RWPE2 (cell line): ENCODE measurements around the gene ARHGAP21.

ENCODE experiments used
- ATAC-seq: fragments of 200-7000 bp; cut with Tn5 transposase; 3 replicates; pipeline ENCODE4 v1.9.1; 2021; ENCODE audit warnings: low read depth
- DNase-seq: peaks from one replicate; pipeline ENCODE4 v3.0.0-alpha.2; 2020; ENCODE audit warnings: low spot score
- H3K27ac ChIP-seq: fragments of 450-650 bp; 2 replicates; pipeline ENCODE4 v1.5.1; 2017; ENCODE audit warnings: mild to moderate bottlenecking; ENCODE audit not compliant: poor library complexity, severe bottlenecking
- H3K27me3 ChIP-seq: fragments of 250-450 bp; sonication (Bioruptor Pico); 2 replicates; pipeline ENCODE4 v1.5.1; 2021; ENCODE audit warnings: mild to moderate bottlenecking, moderate library complexity; ENCODE audit not compliant: insufficient read depth, poor library complexity, severe bottlenecking
- H3K36me3 ChIP-seq: fragments of 250-450 bp; sonication (Bioruptor Pico); 2 replicates; pipeline ENCODE4 v1.5.1; 2020; ENCODE audit warnings: low read depth, mild to moderate bottlenecking, moderate library complexity
- H3K4me1 ChIP-seq: fragments of 250-450 bp; sonication (Bioruptor Pico); 2 replicates; pipeline ENCODE4 v1.5.1; 2021; ENCODE audit warnings: mild to moderate bottlenecking, moderate library complexity; ENCODE audit not compliant: insufficient read depth, poor library complexity, severe bottlenecking
- H3K4me3 ChIP-seq: fragments of 250-450 bp; sonication (Bioruptor Pico); 2 replicates; pipeline ENCODE4 v1.5.1; 2021; ENCODE audit warnings: mild to moderate bottlenecking, moderate library complexity; ENCODE audit not compliant: severe bottlenecking
- H3K9me3 ChIP-seq: fragments of 250-450 bp; sonication (Bioruptor Pico); 2 replicates; pipeline ENCODE4 v1.5.1; 2021; ENCODE audit warnings: mild to moderate bottlenecking, moderate library complexity; ENCODE audit not compliant: severe bottlenecking
- TF ChIP-seq, protein P1 (sequence below): fragments of 450-650 bp; IDR thresholded peaks from one replicate; pipeline ENCODE4 v1.5.1; 2017; ENCODE audit warnings: mild to moderate bottlenecking, moderate library complexity; ENCODE audit not compliant: poor library complexity, severe bottlenecking

ARHGAP21 gene

GRCh38 chr10:24643679-24644209 is 79.9 kb downstream of the ARHGAP21 start:
- H3K4me3 ChIP-seq, result no peak overlapping the region
- no peak for DNase-seq
- peaks cover 10% of the 10 kb centered on the region for H3K4me1 ChIP-seq
- TF ChIP-seq, protein P1, sequence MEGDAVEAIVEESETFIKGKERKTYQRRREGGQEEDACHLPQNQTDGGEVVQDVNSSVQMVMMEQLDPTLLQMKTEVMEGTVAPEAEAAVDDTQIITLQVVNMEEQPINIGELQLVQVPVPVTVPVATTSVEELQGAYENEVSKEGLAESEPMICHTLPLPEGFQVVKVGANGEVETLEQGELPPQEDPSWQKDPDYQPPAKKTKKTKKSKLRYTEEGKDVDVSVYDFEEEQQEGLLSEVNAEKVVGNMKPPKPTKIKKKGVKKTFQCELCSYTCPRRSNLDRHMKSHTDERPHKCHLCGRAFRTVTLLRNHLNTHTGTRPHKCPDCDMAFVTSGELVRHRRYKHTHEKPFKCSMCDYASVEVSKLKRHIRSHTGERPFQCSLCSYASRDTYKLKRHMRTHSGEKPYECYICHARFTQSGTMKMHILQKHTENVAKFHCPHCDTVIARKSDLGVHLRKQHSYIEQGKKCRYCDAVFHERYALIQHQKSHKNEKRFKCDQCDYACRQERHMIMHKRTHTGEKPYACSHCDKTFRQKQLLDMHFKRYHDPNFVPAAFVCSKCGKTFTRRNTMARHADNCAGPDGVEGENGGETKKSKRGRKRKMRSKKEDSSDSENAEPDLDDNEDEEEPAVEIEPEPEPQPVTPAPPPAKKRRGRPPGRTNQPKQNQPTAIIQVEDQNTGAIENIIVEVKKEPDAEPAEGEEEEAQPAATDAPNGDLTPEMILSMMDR, result no peak
- ATAC-seq, result no peak
- H3K27ac ChIP-seq, result peak overlapping the region; percentile 36
- H3K27me3 ChIP-seq, result no peaks in the 10 kb centered on the region
- H3K9me3 ChIP-seq, result no peaks in the 10 kb centered on the region
- H3K36me3 ChIP-seq, result peaks cover 1% of the 10 kb centered on the region

DNA sequence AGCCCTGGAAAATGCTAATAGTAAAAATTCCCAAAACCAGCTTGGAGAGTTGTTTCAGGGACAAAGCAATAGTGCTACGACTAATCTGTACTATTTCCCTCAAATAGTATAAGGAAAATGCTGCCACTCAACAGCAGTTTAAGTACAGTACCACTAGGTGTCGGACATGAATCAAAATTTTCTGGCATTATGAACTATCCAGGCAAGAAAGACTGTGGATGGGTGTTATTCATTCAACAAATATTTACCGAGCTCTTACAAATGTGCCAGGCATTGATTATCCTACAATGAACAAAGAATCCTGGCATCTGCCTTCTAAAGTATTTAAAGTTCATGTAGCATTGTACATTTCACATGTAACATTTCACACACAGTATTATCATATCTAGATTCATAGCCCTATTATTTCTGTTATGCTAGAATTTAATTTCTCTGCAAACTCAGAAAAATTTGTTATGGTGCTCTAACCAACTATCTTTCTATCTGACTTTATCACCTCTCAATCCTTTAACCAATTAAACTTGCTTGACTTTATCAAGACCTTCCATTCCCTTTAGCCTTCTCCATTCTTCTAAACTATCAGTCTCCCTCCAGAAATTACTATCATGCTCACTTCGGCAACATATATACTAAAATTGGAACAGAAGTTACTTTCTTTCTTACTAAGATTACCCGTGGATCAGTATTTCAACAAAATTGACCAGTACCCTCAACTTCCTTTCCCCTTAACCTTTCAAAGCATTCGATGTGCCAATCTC is 80.6 kb downstream of the ARHGAP21 start:
- H3K27me3 ChIP-seq, result no peaks in the 10 kb centered on the region
- H3K4me1 ChIP-seq, result peaks cover 10% of the 10 kb centered on the region
- TF ChIP-seq, protein P1, result peak; percentile 90
- no peaks in the 10 kb centered on the region for H3K36me3 ChIP-seq
- DNase-seq (no peak), ATAC-seq (peak; percentile 98)
- H3K9me3 ChIP-seq, result no peaks in the 10 kb centered on the region
- peak overlapping the region; percentile 36 for H3K27ac ChIP-seq
- no peak overlapping the region for H3K4me3 ChIP-seq

DNA sequence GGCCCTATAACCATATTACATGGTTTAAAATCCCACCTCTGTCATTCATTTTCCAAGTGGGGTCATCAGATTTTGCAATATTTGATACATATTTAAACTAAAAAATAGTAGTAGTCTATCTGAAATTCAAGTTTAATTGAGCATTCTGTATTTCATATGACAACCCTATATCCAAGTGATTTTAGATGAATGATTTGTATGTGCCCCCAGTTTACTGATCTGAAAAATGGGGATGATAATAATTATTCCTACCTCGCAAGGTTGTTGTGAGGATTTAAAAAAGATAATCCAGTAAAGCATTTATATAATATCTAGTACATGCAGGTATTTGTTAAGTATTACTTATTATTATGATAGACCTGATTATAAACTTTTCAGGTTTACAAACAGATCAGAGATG is 84.6 kb downstream of the ARHGAP21 start:
- Histone ChIP-seq H3K4me1 (peaks cover 14% of the 10 kb centered on the region), H3K27ac (no peak overlapping the region), H3K9me3 (no peaks in the 10 kb centered on the region), H3K27me3 (no peaks in the 10 kb centered on the region), H3K4me3 (no peak overlapping the region), H3K36me3 (peaks cover 11% of the 10 kb centered on the region)
- DNase-seq (no peak), ATAC-seq (no peak)
- TF ChIP-seq, protein P1, result no peak

GRCh38 chr10:24625778-24626177 is 97.9 kb downstream of the ARHGAP21 start:
- H3K27me3 ChIP-seq, result no peaks in the 10 kb centered on the region
- no peak for ATAC-seq
- no peak for DNase-seq
- no peaks in the 10 kb centered on the region for H3K4me1 ChIP-seq
- no peaks in the 10 kb centered on the region for H3K9me3 ChIP-seq
- H3K36me3 ChIP-seq, result peaks cover 41% of the 10 kb centered on the region
- no peak overlapping the region for H3K4me3 ChIP-seq
- TF ChIP-seq, protein P1, result no peak
- no peak overlapping the region for H3K27ac ChIP-seq

GRCh38 chr10:24623383-24623782 is 100.3 kb downstream of the ARHGAP21 start:
- Histone ChIP-seq H3K4me1 (peaks cover 13% of the 10 kb centered on the region), H3K9me3 (no peaks in the 10 kb centered on the region), H3K36me3 (peaks cover 33% of the 10 kb centered on the region), H3K27me3 (no peaks in the 10 kb centered on the region), H3K4me3 (no peak overlapping the region), H3K27ac (no peak overlapping the region)
- DNase-seq (no peak), ATAC-seq (no peak)
- TF ChIP-seq, protein P1, result no peak
